WTC11 (cell line): Measurements from ENCODE around the gene LYL1. TPM values are rescaled to one million over a fixed set of nuclear protein-coding genes. Genes with fewer than 3 reads are reported as not detected.

Source experiments
- ATAC-seq: fragments of 200-7000 bp; cut with Tn5 transposase; 2 replicates; pipeline ENCODE4 v1.10.0; 2021; ENCODE audit warnings: mild to moderate bottlenecking, moderate library complexity
- CTCF ChIA-PET: fragments of 300-600 bp; sonication (Branson Sonifier 250); formaldehyde crosslinking; loops from one replicate; lab custom pipeline; 2021; ENCODE audit warnings: antibody characterized with exemption; lab: Charles Lee
- POLR2A ChIA-PET: fragments of 350-600 bp; sonication (Branson Sonifier 250); formaldehyde crosslinking; loops from one replicate; lab custom pipeline; 2021; ENCODE audit warnings: antibody characterized with exemption; lab: Charles Lee
- DNase-seq: peaks from one replicate; pipeline ENCODE4 v3.0.0; 2021; ENCODE audit warnings: low spot score
- H3K27ac Mint-ChIP-seq: 2 replicates; pipeline ENCODE4 v1.8.0; 2021; ENCODE audit warnings: mixed read lengths
- H3K27me3 Mint-ChIP-seq: 2 replicates; pipeline ENCODE4 v1.8.0; 2021; ENCODE audit warnings: low read depth, mild to moderate bottlenecking, moderate library complexity, mixed read lengths
- H3K36me3 Mint-ChIP-seq: 2 replicates; pipeline ENCODE4 v1.8.0; 2021; ENCODE audit warnings: mixed read lengths
- H3K4me1 Mint-ChIP-seq: 2 replicates; pipeline ENCODE4 v1.8.0; 2022; ENCODE audit warnings: mixed read lengths
- H3K4me3 Mint-ChIP-seq: 2 replicates; pipeline ENCODE4 v1.8.0; 2021; ENCODE audit warnings: mild to moderate bottlenecking, moderate library complexity, mixed read lengths
- H3K9me3 Mint-ChIP-seq: 2 replicates; pipeline ENCODE4 v1.8.0; 2021; ENCODE audit warnings: mixed read lengths
- ARID4B ChIP-seq: sonication (generic); formaldehyde crosslinking; IDR thresholded peaks from 2 replicates; pipeline ENCODE4 v1.8.0; 2023; ENCODE audit warnings: missing genetic modification reagents, mild to moderate bottlenecking, borderline replicate concordance
- CREM ChIP-seq: sonication (generic); formaldehyde crosslinking; IDR thresholded peaks from 2 replicates; pipeline ENCODE4 v1.8.1; 2022; ENCODE audit warnings: mild to moderate bottlenecking, missing genetic modification reagents, moderate library complexity
- FOXK1 ChIP-seq: sonication (generic); formaldehyde crosslinking; IDR thresholded peaks from 2 replicates; pipeline ENCODE4 v1.8.0; 2022; ENCODE audit warnings: mild to moderate bottlenecking, moderate library complexity, missing genetic modification reagents
- FOXP4 ChIP-seq: sonication (generic); formaldehyde crosslinking; IDR thresholded peaks from 2 replicates; pipeline ENCODE4 v1.8.0; 2022; ENCODE audit warnings: mild to moderate bottlenecking, missing genetic modification reagents
- GRHL2 ChIP-seq: fragments of 250-450 bp; sonication (Bioruptor Pico); IDR thresholded peaks from 2 replicates; pipeline ENCODE4 v1.8.0; 2022; ENCODE audit warnings: mild to moderate bottlenecking, moderate library complexity; ENCODE audit not compliant: insufficient replicate concordance, severe bottlenecking
- HMGA2 ChIP-seq: fragments of 250-450 bp; sonication (Bioruptor Pico); IDR thresholded peaks from 2 replicates; pipeline ENCODE4 v1.4.0; 2021; ENCODE audit warnings: mild to moderate bottlenecking, moderate library complexity
- JUN ChIP-seq: sonication (generic); formaldehyde crosslinking; IDR thresholded peaks from 2 replicates; pipeline ENCODE4 v1.8.0; 2023; ENCODE audit warnings: mild to moderate bottlenecking, missing genetic modification reagents
- OVOL2 ChIP-seq: fragments of 250-450 bp; sonication (Bioruptor Pico); IDR thresholded peaks from 2 replicates; pipeline ENCODE4 v1.9.0; 2021; ENCODE audit warnings: mild to moderate bottlenecking, borderline replicate concordance
- PRDM15 ChIP-seq: sonication (generic); formaldehyde crosslinking; IDR thresholded peaks from 2 replicates; pipeline ENCODE4 v1.8.0; 2022; ENCODE audit warnings: missing genetic modification reagents
- SOX15 ChIP-seq: fragments of 250-450 bp; sonication (Bioruptor Pico); IDR thresholded peaks from 2 replicates; pipeline ENCODE4 v1.9.0; 2021; ENCODE audit warnings: mild to moderate bottlenecking
- ZNF138 ChIP-seq: sonication (generic); formaldehyde crosslinking; conservative IDR thresholded peaks from 2 replicates; pipeline ENCODE4 v1.8.1; 2022; ENCODE audit warnings: mild to moderate bottlenecking, moderate library complexity, missing genetic modification reagents
- ZNF512 ChIP-seq: sonication (generic); formaldehyde crosslinking; IDR thresholded peaks from 2 replicates; pipeline ENCODE4 v1.8.1; 2022; ENCODE audit warnings: missing genetic modification reagents, borderline replicate concordance
- total RNA-seq: library from RNA; stranded (reverse); gene quantifications from 3 replicates; pipeline ENCODE4 v1.2.3, GENCODE V29; 2021
- TF ChIP-seq, protein P1 (sequence below): sonication (generic); formaldehyde crosslinking; IDR thresholded peaks from 2 replicates; pipeline ENCODE4 v1.8.1; 2023; ENCODE audit warnings: mild to moderate bottlenecking, missing genetic modification reagents, moderate library complexity
- TF ChIP-seq, protein P2 (sequence below): sonication (generic); formaldehyde crosslinking; IDR thresholded peaks from 2 replicates; pipeline ENCODE4 v1.8.1; 2023; ENCODE audit warnings: mild to moderate bottlenecking, missing genetic modification reagents, borderline replicate concordance
- TF ChIP-seq, protein P3 (sequence below): fragments of 250-450 bp; sonication (Bioruptor Pico); IDR thresholded peaks from 2 replicates; pipeline ENCODE4 v1.9.0; 2021; ENCODE audit warnings: mild to moderate bottlenecking

The LYL1 gene
- total RNA-seq, 1 experiment from 2014 or later, result 1.2 TPM

DNA sequence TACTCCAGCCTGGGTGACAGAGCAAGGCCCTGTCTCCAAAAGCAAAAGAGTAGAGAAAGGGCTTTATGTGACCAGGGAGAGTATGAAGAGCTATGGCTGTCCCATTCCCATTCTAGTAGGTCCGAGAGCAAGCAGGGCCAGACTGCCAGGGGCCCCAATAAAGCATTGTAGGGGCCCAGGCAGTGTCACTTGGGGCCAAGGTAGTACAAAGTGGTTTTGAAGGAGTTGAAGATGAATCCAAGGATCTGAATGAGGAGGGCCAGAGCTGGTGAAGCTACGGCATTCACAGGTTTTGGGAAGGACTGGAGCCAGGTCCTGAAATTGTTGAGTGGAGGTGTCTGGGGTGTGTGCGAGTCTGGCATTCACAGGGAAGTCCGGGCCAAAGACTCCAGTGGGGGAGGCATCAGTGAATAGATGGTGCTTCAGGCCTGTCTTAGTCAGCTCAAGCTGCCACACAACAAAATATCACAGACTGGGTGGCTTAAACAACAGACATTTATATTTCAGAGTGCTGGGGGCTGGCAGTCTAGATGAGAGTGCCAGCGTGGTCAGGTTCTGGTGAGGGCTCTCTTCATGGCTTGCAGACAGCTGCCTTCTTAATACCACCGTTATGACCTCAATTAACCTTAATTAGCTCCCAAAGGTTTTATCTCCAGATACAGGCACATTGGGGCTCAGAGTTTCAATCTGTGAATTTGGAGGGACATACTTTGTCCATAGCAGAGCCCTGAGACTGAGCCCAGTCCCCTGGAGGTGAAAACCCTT is 25.3 kb upstream of the LYL1 start (continued):
- no peak for TF ChIP-seq ZNF512 (CRISPR knock-in tag)
- TF ChIP-seq ARID4B (CRISPR knock-in tag), result no peak

- ATAC-seq, result no peak
- no peak overlapping the region for H3K4me3 Mint-ChIP-seq
- no peaks in the 10 kb centered on the region for H3K27me3 Mint-ChIP-seq
- ChIA-PET CTCF (interaction anchor here (0.6 to 1.7 kb wide), 6 partner anchors 26 to 302 kb away, joined by 3 to 5 read pairs (median 4); no protein-coding TSS in a partner anchor), POLR2A (interaction anchor here (0.6 kb wide), 1 partner anchor 69 kb away, joined by 3 read pairs; no protein-coding TSS in a partner anchor)
- no peaks in the 10 kb centered on the region; the same call in none of the 2 replicates for H3K36me3 Mint-ChIP-seq
- H3K4me1 Mint-ChIP-seq, result peaks cover 14% of the 10 kb centered on the region
- DNase-seq, result no peak
- no peak overlapping the region for H3K27ac Mint-ChIP-seq
- H3K9me3 Mint-ChIP-seq, result no peaks in the 10 kb centered on the region
- TF ChIP-seq ZNF138 (CRISPR knock-in tag) (no peak), HMGA2 (CRISPR knock-in tag) (no peak), SOX15 (CRISPR knock-in tag) (no peak), GRHL2 (CRISPR knock-in tag) (no peak), ZNF512 (CRISPR knock-in tag) (no peak), FOXP4 (CRISPR knock-in tag) (no peak), OVOL2 (CRISPR knock-in tag) (no peak), CREM (no peak), PRDM15 (CRISPR knock-in tag) (no peak), FOXK1 (CRISPR knock-in tag) (no peak), JUN (no peak)
- TF ChIP-seq, protein P1, sequence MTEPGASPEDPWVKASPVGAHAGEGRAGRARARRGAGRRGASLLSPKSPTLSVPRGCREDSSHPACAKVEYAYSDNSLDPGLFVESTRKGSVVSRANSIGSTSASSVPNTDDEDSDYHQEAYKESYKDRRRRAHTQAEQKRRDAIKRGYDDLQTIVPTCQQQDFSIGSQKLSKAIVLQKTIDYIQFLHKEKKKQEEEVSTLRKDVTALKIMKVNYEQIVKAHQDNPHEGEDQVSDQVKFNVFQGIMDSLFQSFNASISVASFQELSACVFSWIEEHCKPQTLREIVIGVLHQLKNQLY (CRISPR knock-in tag), result no peak
- TF ChIP-seq, protein P2, sequence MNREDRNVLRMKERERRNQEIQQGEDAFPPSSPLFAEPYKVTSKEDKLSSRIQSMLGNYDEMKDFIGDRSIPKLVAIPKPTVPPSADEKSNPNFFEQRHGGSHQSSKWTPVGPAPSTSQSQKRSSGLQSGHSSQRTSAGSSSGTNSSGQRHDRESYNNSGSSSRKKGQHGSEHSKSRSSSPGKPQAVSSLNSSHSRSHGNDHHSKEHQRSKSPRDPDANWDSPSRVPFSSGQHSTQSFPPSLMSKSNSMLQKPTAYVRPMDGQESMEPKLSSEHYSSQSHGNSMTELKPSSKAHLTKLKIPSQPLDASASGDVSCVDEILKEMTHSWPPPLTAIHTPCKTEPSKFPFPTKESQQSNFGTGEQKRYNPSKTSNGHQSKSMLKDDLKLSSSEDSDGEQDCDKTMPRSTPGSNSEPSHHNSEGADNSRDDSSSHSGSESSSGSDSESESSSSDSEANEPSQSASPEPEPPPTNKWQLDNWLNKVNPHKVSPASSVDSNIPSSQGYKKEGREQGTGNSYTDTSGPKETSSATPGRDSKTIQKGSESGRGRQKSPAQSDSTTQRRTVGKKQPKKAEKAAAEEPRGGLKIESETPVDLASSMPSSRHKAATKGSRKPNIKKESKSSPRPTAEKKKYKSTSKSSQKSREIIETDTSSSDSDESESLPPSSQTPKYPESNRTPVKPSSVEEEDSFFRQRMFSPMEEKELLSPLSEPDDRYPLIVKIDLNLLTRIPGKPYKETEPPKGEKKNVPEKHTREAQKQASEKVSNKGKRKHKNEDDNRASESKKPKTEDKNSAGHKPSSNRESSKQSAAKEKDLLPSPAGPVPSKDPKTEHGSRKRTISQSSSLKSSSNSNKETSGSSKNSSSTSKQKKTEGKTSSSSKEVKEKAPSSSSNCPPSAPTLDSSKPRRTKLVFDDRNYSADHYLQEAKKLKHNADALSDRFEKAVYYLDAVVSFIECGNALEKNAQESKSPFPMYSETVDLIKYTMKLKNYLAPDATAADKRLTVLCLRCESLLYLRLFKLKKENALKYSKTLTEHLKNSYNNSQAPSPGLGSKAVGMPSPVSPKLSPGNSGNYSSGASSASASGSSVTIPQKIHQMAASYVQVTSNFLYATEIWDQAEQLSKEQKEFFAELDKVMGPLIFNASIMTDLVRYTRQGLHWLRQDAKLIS (CRISPR knock-in tag), result no peak
- TF ChIP-seq, protein P3, sequence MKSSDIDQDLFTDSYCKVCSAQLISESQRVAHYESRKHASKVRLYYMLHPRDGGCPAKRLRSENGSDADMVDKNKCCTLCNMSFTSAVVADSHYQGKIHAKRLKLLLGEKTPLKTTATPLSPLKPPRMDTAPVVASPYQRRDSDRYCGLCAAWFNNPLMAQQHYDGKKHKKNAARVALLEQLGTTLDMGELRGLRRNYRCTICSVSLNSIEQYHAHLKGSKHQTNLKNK (CRISPR knock-in tag), result no peak
Measured at GRCh38 chr19:13127051-13127450, 24.4 kb upstream of the LYL1 start.
